Stimulated activated CD8-positive, alpha-beta memory T cell treated with anti-CD3 and anti-CD28 coated beads, Interleukin-2, amount 100 ng/mL, for 1 hour (primary cell): ENCODE results near the gene PLAA.
"Not testable (repeated sequence)": the region's sequence is repeated elsewhere in the genome, so short reads cannot be mapped to it uniquely, and the experiment has no call there.

Experiments used
- DNase-seq, 2 donors: peaks; one replicate each; pipeline ENCODE4 v3.0.0-alpha.2; 2020; ENCODE audit warnings: low read depth in 2 of 2

PLAA gene

GRCh38 chr9:26935847-26936246 is 11.2 kb downstream of the PLAA start:
- no peak for DNase-seq

GRCh38 chr9:26928902-26929495 is 18.0 kb downstream of the PLAA start:
- DNase-seq = no peak

GRCh38 chr9:26925609-26926008 is 21.4 kb downstream of the PLAA start:
- DNase-seq = no peak

GRCh38 chr9:26919698-26920097 is 27.3 kb downstream of the PLAA start:
- DNase-seq = no peak

- DNase-seq = no peak
These were observed 33.8 kb downstream of the PLAA start for GRCh38 chr9:26913138-26913668.

- no peak for DNase-seq
These were observed 42.4 kb downstream of the PLAA start for GRCh38 chr9:26904671-26905070.

- DNase-seq = no peak
These were observed 43.0 kb downstream of the PLAA start for GRCh38 chr9:26904070-26904469.

- no peak for DNase-seq
These were observed 53.9 kb downstream of the PLAA start for GRCh38 chr9:26893030-26893676.

- DNase-seq = peak; percentile 82 to 87
These were observed 54.6 kb downstream of the PLAA start, which contains the start of gene CAAP1 for GRCh38 chr9:26892251-26893029. CAAP1 (minus strand) TSS chr9:26892802; CDS start chr9:26892715, 87 bp downstream.

- DNase-seq = no peak
These were observed 55.3 kb downstream of the PLAA start for GRCh38 chr9:26891726-26892125.

GRCh38 chr9:26888271-26888670 is 58.8 kb downstream of the PLAA start:
- no peak for DNase-seq

- no peak for DNase-seq
These were observed 64.9 kb downstream of the PLAA start for GRCh38 chr9:26882154-26882553.

- no peak for DNase-seq
These were observed 66.8 kb downstream of the PLAA start for GRCh38 chr9:26880262-26880661.

- DNase-seq = not testable (repeated sequence)
These were observed 71.9 kb downstream of the PLAA start for GRCh38 chr9:26875155-26875554.

- DNase-seq = no peak
These were observed 76.8 kb downstream of the PLAA start for GRCh38 chr9:26870292-26870691.

GRCh38 chr9:26863074-26863473 is 84.0 kb downstream of the PLAA start:
- no peak for DNase-seq

- DNase-seq = no peak
These were observed 90.5 kb downstream of the PLAA start for GRCh38 chr9:26856413-26857032.
